ENCODE measurements around the gene RAPH1. TPM values are rescaled to one million over a fixed set of nuclear protein-coding genes. Genes with fewer than 3 reads are reported as not detected.

Gene RAPH1
- total RNA-seq, 1 donor from 2014 or later, result 115 TPM

Other genes with a start within 250 kb of the RAPH1 start
- gene ABI2, start 206.9 kb downstream of the RAPH1 start, total RNA-seq, result 68.9 TPM
- 3.4 TPM for gene CD28, start 171.3 kb upstream of the RAPH1 start, total RNA-seq

All from sciatic nerve (tissue), 1 donor.